WTC11 (cell line): ENCODE measurements around the gene TEKT5. TPM values are rescaled to one million over a fixed set of nuclear protein-coding genes. Genes with fewer than 3 reads are reported as not detected.

Experiments
- ATAC-seq: fragments of 200-7000 bp; cut with Tn5 transposase; 2 replicates; pipeline ENCODE4 v1.10.0; 2021; ENCODE audit warnings: mild to moderate bottlenecking, moderate library complexity
- CTCF ChIA-PET: fragments of 300-600 bp; sonication (Branson Sonifier 250); formaldehyde crosslinking; loops from one replicate; lab custom pipeline; 2021; ENCODE audit warnings: antibody characterized with exemption; lab: Charles Lee
- POLR2A ChIA-PET: fragments of 350-600 bp; sonication (Branson Sonifier 250); formaldehyde crosslinking; loops from one replicate; lab custom pipeline; 2021; ENCODE audit warnings: antibody characterized with exemption; lab: Charles Lee
- DNase-seq: peaks from one replicate; pipeline ENCODE4 v3.0.0; 2021; ENCODE audit warnings: low spot score
- H3K27ac Mint-ChIP-seq: 2 replicates; pipeline ENCODE4 v1.8.0; 2021; ENCODE audit warnings: mixed read lengths
- H3K27me3 Mint-ChIP-seq: 2 replicates; pipeline ENCODE4 v1.8.0; 2021; ENCODE audit warnings: low read depth, mild to moderate bottlenecking, moderate library complexity, mixed read lengths
- H3K36me3 Mint-ChIP-seq: 2 replicates; pipeline ENCODE4 v1.8.0; 2021; ENCODE audit warnings: mixed read lengths
- H3K4me1 Mint-ChIP-seq: 2 replicates; pipeline ENCODE4 v1.8.0; 2022; ENCODE audit warnings: mixed read lengths
- H3K4me3 Mint-ChIP-seq: 2 replicates; pipeline ENCODE4 v1.8.0; 2021; ENCODE audit warnings: mild to moderate bottlenecking, moderate library complexity, mixed read lengths
- H3K9me3 Mint-ChIP-seq: 2 replicates; pipeline ENCODE4 v1.8.0; 2021; ENCODE audit warnings: mixed read lengths
- CBFB ChIP-seq: sonication (generic); formaldehyde crosslinking; IDR thresholded peaks from 2 replicates; pipeline ENCODE4 v1.8.1; 2022; ENCODE audit warnings: mild to moderate bottlenecking, low read depth, missing genetic modification reagents
- CREB1 ChIP-seq: sonication (generic); formaldehyde crosslinking; IDR thresholded peaks from 2 replicates; pipeline ENCODE4 v1.8.0; 2023; ENCODE audit warnings: mild to moderate bottlenecking, missing genetic modification reagents
- HMGA2 ChIP-seq: fragments of 250-450 bp; sonication (Bioruptor Pico); IDR thresholded peaks from 2 replicates; pipeline ENCODE4 v1.4.0; 2021; ENCODE audit warnings: mild to moderate bottlenecking, moderate library complexity
- JAZF1 ChIP-seq: fragments of 250-450 bp; sonication (Bioruptor Pico); IDR thresholded peaks from 2 replicates; pipeline ENCODE4 v1.9.0; 2021; ENCODE audit warnings: moderate library complexity, mild to moderate bottlenecking, inconsistent platforms
- MYBL2 ChIP-seq: sonication (generic); formaldehyde crosslinking; IDR thresholded peaks from 2 replicates; pipeline ENCODE4 v1.8.1; 2023; ENCODE audit warnings: mild to moderate bottlenecking, moderate library complexity, missing genetic modification reagents
- SMAD4 ChIP-seq: sonication (generic); formaldehyde crosslinking; IDR thresholded peaks from 2 replicates; pipeline ENCODE4 v1.8.0; 2022; ENCODE audit warnings: mild to moderate bottlenecking, missing genetic modification reagents
- SOX15 ChIP-seq: fragments of 250-450 bp; sonication (Bioruptor Pico); IDR thresholded peaks from 2 replicates; pipeline ENCODE4 v1.9.0; 2021; ENCODE audit warnings: mild to moderate bottlenecking
- TCF7 ChIP-seq: sonication (generic); formaldehyde crosslinking; IDR thresholded peaks from 2 replicates; pipeline ENCODE4 v1.8.0; 2022; ENCODE audit warnings: mild to moderate bottlenecking, low read depth, missing genetic modification reagents, moderate library complexity
- TEAD1 ChIP-seq: sonication (generic); formaldehyde crosslinking; IDR thresholded peaks from 2 replicates; pipeline ENCODE4 v1.8.0; 2022; ENCODE audit warnings: mild to moderate bottlenecking, missing genetic modification reagents
- ZNF263 ChIP-seq: sonication (generic); formaldehyde crosslinking; IDR thresholded peaks from 2 replicates; pipeline ENCODE4 v1.8.1; 2022; ENCODE audit warnings: low read depth, mild to moderate bottlenecking, moderate library complexity, missing genetic modification reagents
- total RNA-seq: library from RNA; stranded (reverse); gene quantifications from 3 replicates; pipeline ENCODE4 v1.2.3, GENCODE V29; 2021
- TF ChIP-seq, protein P1 (sequence below): fragments of 200-600 bp; IDR thresholded peaks from 2 replicates; pipeline ENCODE4 v1.8.0; 2022; ENCODE audit warnings: antibody characterized with exemption
- TF ChIP-seq, protein P2 (sequence below): sonication (generic); formaldehyde crosslinking; IDR thresholded peaks from 2 replicates; pipeline ENCODE4 v1.8.0; 2022; ENCODE audit warnings: missing genetic modification reagents
- TF ChIP-seq, protein P3 (sequence below): sonication (generic); formaldehyde crosslinking; IDR thresholded peaks from 2 replicates; pipeline ENCODE4 v1.8.1; 2023; ENCODE audit warnings: mild to moderate bottlenecking, moderate library complexity, missing genetic modification reagents
- TF ChIP-seq, protein P4 (sequence below): sonication (generic); formaldehyde crosslinking; IDR thresholded peaks from 2 replicates; pipeline ENCODE4 v1.8.0; 2022; ENCODE audit warnings: mild to moderate bottlenecking, missing genetic modification reagents
- TF ChIP-seq, protein P5 (sequence below): fragments of 250-450 bp; sonication (Bioruptor Pico); IDR thresholded peaks from 2 replicates; pipeline ENCODE4 v2.1.2; 2022; ENCODE audit warnings: mild to moderate bottlenecking, moderate library complexity

TEKT5 gene
- total RNA-seq, 1 experiment from 2014 or later, result 1.1 TPM

DNA sequence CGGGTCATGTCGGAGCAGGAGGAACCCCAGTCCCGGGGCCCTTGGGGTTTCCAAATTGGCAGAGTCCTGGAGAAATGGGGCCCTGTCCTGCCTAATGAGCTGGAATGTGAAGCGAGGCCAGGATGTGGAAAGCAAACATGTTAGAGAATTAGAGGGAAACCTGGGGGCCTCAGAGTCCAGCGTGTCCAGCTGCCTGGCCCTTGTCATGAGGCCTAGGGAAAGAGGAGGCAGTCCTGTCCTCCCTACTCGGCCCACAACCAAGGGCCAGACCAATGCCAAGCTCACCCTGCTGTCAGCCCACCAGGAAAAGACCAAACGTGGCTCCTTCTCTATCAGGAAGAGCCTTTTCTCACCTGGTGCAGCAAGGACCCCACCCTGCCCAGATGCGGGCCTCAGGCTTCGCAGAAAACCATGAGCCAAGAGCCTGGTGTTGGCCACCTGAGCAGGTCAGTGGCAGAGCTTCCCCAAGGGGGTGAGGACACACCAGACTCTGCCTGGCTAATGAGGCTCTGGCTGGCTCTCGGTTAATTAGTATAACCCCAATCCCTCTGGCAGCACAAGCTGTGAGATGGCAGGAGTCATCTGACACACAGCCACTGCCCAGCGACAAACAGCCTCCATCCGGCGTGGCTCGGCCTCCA lies 10.1 kb downstream of the TEKT5 start (continued):
- no peak for TF ChIP-seq CBFB (CRISPR knock-in tag)
- TF ChIP-seq, protein P1, sequence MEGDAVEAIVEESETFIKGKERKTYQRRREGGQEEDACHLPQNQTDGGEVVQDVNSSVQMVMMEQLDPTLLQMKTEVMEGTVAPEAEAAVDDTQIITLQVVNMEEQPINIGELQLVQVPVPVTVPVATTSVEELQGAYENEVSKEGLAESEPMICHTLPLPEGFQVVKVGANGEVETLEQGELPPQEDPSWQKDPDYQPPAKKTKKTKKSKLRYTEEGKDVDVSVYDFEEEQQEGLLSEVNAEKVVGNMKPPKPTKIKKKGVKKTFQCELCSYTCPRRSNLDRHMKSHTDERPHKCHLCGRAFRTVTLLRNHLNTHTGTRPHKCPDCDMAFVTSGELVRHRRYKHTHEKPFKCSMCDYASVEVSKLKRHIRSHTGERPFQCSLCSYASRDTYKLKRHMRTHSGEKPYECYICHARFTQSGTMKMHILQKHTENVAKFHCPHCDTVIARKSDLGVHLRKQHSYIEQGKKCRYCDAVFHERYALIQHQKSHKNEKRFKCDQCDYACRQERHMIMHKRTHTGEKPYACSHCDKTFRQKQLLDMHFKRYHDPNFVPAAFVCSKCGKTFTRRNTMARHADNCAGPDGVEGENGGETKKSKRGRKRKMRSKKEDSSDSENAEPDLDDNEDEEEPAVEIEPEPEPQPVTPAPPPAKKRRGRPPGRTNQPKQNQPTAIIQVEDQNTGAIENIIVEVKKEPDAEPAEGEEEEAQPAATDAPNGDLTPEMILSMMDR, result no peak
- TF ChIP-seq SOX15 (CRISPR knock-in tag), result no peak

DNA sequence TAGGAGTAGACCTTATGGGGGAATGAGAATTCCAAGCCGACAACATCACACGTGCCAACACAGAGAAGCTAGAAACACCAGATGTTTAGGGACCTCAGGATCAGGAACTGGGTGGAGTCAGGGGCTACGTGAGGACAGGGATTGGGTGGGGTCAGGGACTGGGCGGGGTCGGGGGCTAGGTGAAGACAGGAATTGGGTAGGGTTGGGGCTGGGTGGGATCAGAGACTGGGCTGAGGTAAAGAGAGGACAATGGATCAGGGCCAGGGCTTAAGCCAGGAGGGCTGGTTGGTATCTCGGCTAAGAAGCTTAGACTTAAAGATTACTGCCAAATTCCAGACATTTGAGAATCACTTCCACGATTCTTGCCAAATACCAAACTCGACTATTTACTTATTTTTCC lies 11.6 kb downstream of the TEKT5 start:
- CTCF ChIA-PET, result no interaction called here

DNA sequence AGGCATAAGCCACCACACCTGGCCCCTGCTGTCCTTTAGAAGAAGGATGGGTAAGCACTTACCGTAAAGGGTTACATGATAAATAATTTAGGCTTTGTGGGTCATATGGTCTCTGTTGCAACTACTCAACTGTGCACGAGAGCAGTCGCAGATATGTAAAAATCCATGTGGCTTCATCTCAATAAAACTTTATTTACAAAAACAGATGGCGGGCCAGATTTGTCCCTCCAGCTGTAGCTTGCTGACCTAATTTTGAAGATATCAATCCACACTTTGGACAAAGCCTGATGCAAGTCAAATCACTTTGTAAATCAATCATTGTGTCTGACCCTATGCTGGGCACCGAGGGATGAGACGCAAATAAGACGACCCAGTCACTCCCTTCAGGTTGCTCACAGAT lies 12.1 kb downstream of the TEKT5 start:
- CTCF ChIA-PET, result no interaction called here
- ATAC-seq (no peak), DNase-seq (no peak)
- H3K27ac Mint-ChIP-seq, result no peak overlapping the region
- peaks cover 11% of the 10 kb centered on the region for H3K4me1 Mint-ChIP-seq
- H3K9me3 Mint-ChIP-seq, result no peaks in the 10 kb centered on the region
- POLR2A ChIA-PET, result no interaction called here
- H3K36me3 Mint-ChIP-seq, result no peaks in the 10 kb centered on the region
- H3K27me3 Mint-ChIP-seq, result no peaks in the 10 kb centered on the region; the same call in 1 of the 2 replicates
- no peak overlapping the region for H3K4me3 Mint-ChIP-seq
- TF ChIP-seq JAZF1 (CRISPR knock-in tag) (no peak), TEAD1 (no peak), HMGA2 (no peak)

More for the DNA sequence above, 11.6 kb downstream of the TEKT5 start:
- H3K4me3 Mint-ChIP-seq, result no peak overlapping the region
- H3K4me1 Mint-ChIP-seq, result peaks cover 11% of the 10 kb centered on the region
- no peaks in the 10 kb centered on the region for H3K36me3 Mint-ChIP-seq
- no peaks in the 10 kb centered on the region; the same call in 1 of the 2 replicates for H3K27me3 Mint-ChIP-seq
- DNase-seq, result peak; percentile 41
- TF ChIP-seq CREB1 (CRISPR knock-in tag), result no peak
- TF ChIP-seq, protein P2, sequence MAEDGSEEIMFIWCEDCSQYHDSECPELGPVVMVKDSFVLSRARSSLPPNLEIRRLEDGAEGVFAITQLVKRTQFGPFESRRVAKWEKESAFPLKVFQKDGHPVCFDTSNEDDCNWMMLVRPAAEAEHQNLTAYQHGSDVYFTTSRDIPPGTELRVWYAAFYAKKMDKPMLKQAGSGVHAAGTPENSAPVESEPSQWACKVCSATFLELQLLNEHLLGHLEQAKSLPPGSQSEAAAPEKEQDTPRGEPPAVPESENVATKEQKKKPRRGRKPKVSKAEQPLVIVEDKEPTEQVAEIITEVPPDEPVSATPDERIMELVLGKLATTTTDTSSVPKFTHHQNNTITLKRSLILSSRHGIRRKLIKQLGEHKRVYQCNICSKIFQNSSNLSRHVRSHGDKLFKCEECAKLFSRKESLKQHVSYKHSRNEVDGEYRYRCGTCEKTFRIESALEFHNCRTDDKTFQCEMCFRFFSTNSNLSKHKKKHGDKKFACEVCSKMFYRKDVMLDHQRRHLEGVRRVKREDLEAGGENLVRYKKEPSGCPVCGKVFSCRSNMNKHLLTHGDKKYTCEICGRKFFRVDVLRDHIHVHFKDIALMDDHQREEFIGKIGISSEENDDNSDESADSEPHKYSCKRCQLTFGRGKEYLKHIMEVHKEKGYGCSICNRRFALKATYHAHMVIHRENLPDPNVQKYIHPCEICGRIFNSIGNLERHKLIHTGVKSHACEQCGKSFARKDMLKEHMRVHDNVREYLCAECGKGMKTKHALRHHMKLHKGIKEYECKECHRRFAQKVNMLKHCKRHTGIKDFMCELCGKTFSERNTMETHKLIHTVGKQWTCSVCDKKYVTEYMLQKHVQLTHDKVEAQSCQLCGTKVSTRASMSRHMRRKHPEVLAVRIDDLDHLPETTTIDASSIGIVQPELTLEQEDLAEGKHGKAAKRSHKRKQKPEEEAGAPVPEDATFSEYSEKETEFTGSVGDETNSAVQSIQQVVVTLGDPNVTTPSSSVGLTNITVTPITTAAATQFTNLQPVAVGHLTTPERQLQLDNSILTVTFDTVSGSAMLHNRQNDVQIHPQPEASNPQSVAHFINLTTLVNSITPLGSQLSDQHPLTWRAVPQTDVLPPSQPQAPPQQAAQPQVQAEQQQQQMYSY, result 0 out of 2 replicates have a peak, but pooled peaks have one; percentile 28
- no peaks in the 10 kb centered on the region for H3K9me3 Mint-ChIP-seq
- no peak overlapping the region for H3K27ac Mint-ChIP-seq
- POLR2A ChIA-PET, result interaction anchor here (0.8 kb wide), 1 partner anchor 66 kb away, joined by 3 read pairs; no protein-coding TSS in a partner anchor
- peak; percentile 92 for ATAC-seq

DNA sequence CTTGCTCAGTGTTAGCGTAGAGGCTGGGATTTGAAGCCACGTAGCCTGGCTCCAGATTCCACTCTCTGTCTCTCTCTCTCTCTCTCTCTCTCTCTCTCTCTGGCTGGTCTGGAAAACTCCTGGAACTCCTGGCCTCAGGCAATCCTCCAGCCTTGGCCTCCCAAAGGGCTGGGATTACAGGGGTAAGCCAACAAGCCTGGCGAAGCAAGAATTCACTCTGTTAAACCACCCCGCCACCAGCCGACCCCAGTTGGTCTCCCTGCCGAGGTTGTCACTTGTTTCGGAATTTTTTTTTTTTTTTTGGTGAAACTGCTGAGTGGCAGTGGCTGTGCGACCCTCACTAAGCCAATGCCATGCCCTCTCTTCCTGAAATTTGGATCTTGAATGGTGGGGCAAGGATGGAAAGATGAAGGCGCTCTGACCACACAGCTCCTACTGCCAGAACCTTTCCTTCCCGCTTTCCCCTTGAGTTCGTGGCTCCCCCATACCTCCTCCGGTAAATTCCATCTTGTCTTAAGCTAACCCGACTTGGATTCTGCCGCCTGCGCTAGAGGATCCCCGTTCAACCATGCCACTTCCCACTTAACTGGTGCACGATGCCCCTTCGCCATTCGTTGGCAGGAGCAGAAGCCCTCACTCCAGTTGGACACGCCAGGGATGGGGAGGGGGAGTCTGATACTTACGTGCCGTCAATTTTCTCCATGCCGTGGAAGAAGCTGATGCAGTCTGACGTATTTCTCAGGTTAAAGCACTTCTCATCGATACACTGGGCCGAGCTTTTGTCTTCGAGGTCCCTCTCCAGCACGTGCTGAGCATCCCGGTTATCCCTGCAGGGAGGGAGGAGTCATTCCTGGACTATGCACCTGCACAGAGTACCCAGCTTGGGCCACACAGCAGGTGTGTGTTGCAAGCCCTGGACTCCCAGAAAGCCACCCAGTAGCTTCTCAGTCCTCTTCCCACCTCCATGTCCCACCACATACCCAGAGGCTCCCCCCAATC lies 13.1 kb downstream of the TEKT5 start:
- H3K4me3 Mint-ChIP-seq, result no peak overlapping the region
- peaks cover 11% of the 10 kb centered on the region for H3K4me1 Mint-ChIP-seq
- H3K27me3 Mint-ChIP-seq, result no peaks in the 10 kb centered on the region; the same call in 1 of the 2 replicates
- POLR2A ChIA-PET, result no interaction called here
- no peak for DNase-seq
- no peak for ATAC-seq
- no peaks in the 10 kb centered on the region for H3K36me3 Mint-ChIP-seq
- no peak overlapping the region for H3K27ac Mint-ChIP-seq
- CTCF ChIA-PET, result no interaction called here
- no peaks in the 10 kb centered on the region for H3K9me3 Mint-ChIP-seq
- TF ChIP-seq ZNF263 (CRISPR knock-in tag), result no peak
- TF ChIP-seq MYBL2 (CRISPR knock-in tag), result no peak
- no peak for TF ChIP-seq SMAD4 (CRISPR knock-in tag)
- TF ChIP-seq, protein P3, sequence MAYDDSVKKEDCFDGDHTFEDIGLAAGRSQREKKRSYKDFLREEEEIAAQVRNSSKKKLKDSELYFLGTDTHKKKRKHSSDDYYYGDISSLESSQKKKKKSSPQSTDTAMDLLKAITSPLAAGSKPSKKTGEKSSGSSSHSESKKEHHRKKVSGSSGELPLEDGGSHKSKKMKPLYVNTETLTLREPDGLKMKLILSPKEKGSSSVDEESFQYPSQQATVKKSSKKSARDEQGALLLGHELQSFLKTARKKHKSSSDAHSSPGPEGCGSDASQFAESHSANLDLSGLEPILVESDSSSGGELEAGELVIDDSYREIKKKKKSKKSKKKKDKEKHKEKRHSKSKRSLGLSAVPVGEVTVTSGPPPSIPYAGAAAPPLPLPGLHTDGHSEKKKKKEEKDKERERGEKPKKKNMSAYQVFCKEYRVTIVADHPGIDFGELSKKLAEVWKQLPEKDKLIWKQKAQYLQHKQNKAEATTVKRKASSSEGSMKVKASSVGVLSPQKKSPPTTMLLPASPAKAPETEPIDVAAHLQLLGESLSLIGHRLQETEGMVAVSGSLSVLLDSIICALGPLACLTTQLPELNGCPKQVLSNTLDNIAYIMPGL (CRISPR knock-in tag), result no peak
- TF ChIP-seq, protein P4, sequence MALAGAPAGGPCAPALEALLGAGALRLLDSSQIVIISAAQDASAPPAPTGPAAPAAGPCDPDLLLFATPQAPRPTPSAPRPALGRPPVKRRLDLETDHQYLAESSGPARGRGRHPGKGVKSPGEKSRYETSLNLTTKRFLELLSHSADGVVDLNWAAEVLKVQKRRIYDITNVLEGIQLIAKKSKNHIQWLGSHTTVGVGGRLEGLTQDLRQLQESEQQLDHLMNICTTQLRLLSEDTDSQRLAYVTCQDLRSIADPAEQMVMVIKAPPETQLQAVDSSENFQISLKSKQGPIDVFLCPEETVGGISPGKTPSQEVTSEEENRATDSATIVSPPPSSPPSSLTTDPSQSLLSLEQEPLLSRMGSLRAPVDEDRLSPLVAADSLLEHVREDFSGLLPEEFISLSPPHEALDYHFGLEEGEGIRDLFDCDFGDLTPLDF (CRISPR knock-in tag), result no peak
- TF ChIP-seq, protein P5, sequence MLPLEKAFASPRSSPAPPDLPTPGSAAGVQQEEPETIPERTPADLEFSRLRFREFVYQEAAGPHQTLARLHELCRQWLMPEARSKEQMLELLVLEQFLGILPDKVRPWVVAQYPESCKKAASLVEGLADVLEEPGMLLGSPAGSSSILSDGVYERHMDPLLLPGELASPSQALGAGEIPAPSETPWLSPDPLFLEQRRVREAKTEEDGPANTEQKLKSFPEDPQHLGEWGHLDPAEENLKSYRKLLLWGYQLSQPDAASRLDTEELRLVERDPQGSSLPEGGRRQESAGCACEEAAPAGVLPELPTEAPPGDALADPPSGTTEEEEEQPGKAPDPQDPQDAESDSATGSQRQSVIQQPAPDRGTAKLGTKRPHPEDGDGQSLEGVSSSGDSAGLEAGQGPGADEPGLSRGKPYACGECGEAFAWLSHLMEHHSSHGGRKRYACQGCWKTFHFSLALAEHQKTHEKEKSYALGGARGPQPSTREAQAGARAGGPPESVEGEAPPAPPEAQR (CRISPR knock-in tag), result no peak
- no peak for TF ChIP-seq TCF7 (CRISPR knock-in tag)
